Stomach (tissue), 9 donors: ENCODE measurements around the gene NEK10. TPM values are rescaled to one million over a fixed set of nuclear protein-coding genes. Genes with fewer than 3 reads are reported as not detected.
A peak's percentile ranks its signal among the peaks of the same experiment; 100 is the strongest.

Experiments
- DNase-seq, 2 donors: peaks; one replicate each; pipeline versions ENCODE4 v3.0.0 to v3.0.0-alpha.2; 2013 to 2019
- H3K27ac ChIP-seq, 5 donors: fragments of 200-600 bp in 4 of 5; sonication (generic) in 4 of 5; one replicate each; pipeline ENCODE4 v1.5.1; 2013 to 2019; ENCODE audit warnings: mild to moderate bottlenecking in 1 of 5, moderate library complexity in 1 of 5
- H3K27me3 ChIP-seq, 3 donors: fragments of 200-600 bp; sonication (generic); one replicate each; pipeline ENCODE4 v1.5.1; 2017 to 2019; ENCODE audit warnings: mixed run types in 1 of 3
- H3K36me3 ChIP-seq, 4 donors: fragments of 200-600 bp; sonication (generic); 1 replicate in 3 of 4; 2 replicates in 1 of 4; pipeline ENCODE4 v1.5.1; 2016 to 2019
- H3K4me1 ChIP-seq, 4 donors: fragments of 200-600 bp; sonication (generic); one replicate each; pipeline ENCODE4 v1.5.1; 2016 to 2019
- H3K4me3 ChIP-seq, 4 donors: fragments of 200-600 bp; sonication (generic) in 3 of 4; one replicate each; pipeline ENCODE4 v1.5.1; 2016 to 2019; ENCODE audit warnings: mild to moderate bottlenecking in 1 of 4
- H3K9me3 ChIP-seq, 4 donors: fragments of 200-600 bp; sonication (generic); one replicate each; pipeline ENCODE4 v1.5.1; 2016 to 2019
- EP300 ChIP-seq: sonication (generic); formaldehyde crosslinking; IDR thresholded peaks from one replicate; pipeline ENCODE4 v1.6.1; 2017; ENCODE audit warnings: antibody characterized with exemption
- POLR2A ChIP-seq, 4 donors: fragments of 450-650 bp; IDR thresholded peaks; one replicate each; pipeline ENCODE4 v1.6.1; 2016; ENCODE audit warnings: antibody characterized with exemption in 4 of 4, control low read depth in 2 of 4, mild to moderate bottlenecking in 1 of 4, moderate library complexity in 1 of 4
- POLR2AphosphoS5 ChIP-seq, 3 donors: sonication (generic); formaldehyde crosslinking; IDR thresholded peaks; one replicate each; pipeline ENCODE4 v1.6.1; 2016; ENCODE audit warnings: antibody characterized with exemption in 3 of 3
- WGBS, 5 donors: extraction: QIAGEN DNeasy Blood & Tissue Kit in 3 of 5; methylation state at CpG; one replicate each; pipeline versions ENCODE4 v1.1.5 to v1.1.7; 2013 to 2018; 5-methylcytosine and 5-hydroxymethylcytosine counted together
- intact Hi-C: fragments of 100-400 bp; cut with DNase I; formaldehyde crosslinking; loops from one replicate; pipeline ENCODE4 v1.15.1; 2023; ENCODE audit warnings: low total_unique reads
- polyA plus RNA-seq, 3 donors: library from polyadenylated mRNA; stranded (reverse); fragments of 200-250 nt; gene quantifications; one replicate each; pipeline ENCODE4 v1.2.3, GENCODE V29; 2013
- total RNA-seq, 5 donors: library from RNA; depleted of rRNA; stranded (reverse); fragments of >200 nt; gene quantifications; one replicate each; pipeline versions ENCODE4 v1.1.0 to v1.2.3, GENCODE V29; 2014 to 2016
- TF ChIP-seq, protein P1 (sequence below), 7 experiments: fragments of 450-650 bp in 4 of 7; fragments of 200-600 bp in 3 of 7; sonication (generic) in 3 of 7; IDR thresholded peaks; one replicate each; pipeline ENCODE4 v1.5.1; 2016 to 2019; ENCODE audit warnings: antibody characterized with exemption in 7 of 7, control low read depth in 2 of 7, mild to moderate bottlenecking in 1 of 7
- donor health status: healthy with polysubstance abuse.
- donor health status: Bipolar disorder and iron deficiency.
- donor health status: healthy.

NEK10 gene
- total and polyA plus RNA-seq, 8 donors = 0.61 to 14.3 (median 1.2) TPM; not detected in 3

DNA sequence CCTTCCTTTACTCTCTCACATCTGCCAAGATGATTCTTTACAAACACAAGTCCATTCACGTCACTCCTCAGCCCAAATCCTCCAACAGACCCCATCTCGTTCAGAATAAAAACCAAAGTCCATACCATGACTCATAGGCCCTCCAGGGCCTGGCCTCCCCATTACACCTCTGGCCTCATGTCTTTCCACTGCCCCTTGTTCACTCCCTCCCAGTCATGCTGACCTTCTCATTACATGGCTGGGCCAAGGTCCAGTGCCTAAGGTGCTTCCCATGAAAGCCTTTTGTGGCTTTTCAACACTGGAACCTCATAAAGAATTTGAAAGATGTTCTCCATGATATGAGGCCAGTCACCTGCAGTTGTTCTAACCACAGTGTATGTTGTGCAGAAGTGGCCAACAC lies 44.5 kb downstream of the NEK10 start:
- Histone ChIP-seq H3K4me1 (peaks cover 0 to 27% (median 14%) of the 10 kb centered on the region in 4 donors), H3K27me3 (no peaks in the 10 kb centered on the region), H3K4me3 (no peak overlapping the region), H3K36me3 (no peaks in the 10 kb centered on the region), H3K27ac (peak overlapping the region in 1 of 5 donors; percentile 63), H3K9me3 (no peaks in the 10 kb centered on the region)
- no peak for TF ChIP-seq EP300
- no peak for TF ChIP-seq POLR2A (IDR thresholded peaks at IDR 0.05)
- no peak for TF ChIP-seq POLR2AphosphoS5 (IDR thresholded peaks at IDR 0.05)
- TF ChIP-seq, protein P1, sequence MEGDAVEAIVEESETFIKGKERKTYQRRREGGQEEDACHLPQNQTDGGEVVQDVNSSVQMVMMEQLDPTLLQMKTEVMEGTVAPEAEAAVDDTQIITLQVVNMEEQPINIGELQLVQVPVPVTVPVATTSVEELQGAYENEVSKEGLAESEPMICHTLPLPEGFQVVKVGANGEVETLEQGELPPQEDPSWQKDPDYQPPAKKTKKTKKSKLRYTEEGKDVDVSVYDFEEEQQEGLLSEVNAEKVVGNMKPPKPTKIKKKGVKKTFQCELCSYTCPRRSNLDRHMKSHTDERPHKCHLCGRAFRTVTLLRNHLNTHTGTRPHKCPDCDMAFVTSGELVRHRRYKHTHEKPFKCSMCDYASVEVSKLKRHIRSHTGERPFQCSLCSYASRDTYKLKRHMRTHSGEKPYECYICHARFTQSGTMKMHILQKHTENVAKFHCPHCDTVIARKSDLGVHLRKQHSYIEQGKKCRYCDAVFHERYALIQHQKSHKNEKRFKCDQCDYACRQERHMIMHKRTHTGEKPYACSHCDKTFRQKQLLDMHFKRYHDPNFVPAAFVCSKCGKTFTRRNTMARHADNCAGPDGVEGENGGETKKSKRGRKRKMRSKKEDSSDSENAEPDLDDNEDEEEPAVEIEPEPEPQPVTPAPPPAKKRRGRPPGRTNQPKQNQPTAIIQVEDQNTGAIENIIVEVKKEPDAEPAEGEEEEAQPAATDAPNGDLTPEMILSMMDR (IDR thresholded peaks at IDR 0.05) = no peak
- intact Hi-C loops = no loop called here
- DNase-seq = no peak
- WGBS, 5 donors = 62 to 85% (median 79%) methylated on average over 2 of the region's 2 CpGs

DNA sequence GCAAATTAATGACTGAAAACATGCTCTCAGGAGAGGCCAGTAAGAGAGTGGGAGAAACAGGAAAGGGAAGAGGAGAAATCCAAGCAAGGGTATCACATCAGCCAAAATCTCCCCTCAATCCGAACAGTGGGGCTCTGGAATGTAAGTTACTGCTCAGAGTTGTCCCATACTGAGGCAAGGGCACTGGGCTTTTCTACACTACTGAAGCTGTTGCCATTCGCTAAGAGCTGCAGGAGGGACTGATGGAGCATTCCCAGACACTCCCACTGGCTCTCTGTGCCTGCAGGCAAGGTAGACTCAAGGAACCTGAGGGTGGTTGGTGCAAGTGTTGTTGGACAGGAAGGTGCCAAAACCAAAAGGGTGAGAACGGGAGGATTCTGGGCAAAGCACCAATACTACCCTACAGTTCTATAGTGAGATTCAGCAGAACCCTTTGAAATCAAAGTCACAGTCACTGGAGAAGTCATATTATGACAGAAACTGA lies 46.1 kb downstream of the NEK10 start:
- H3K9me3 ChIP-seq = no peaks in the 10 kb centered on the region
- H3K4me3 ChIP-seq = no peak overlapping the region
- H3K27ac ChIP-seq = no peak overlapping the region
- no peaks in the 10 kb centered on the region for H3K27me3 ChIP-seq
- no peaks in the 10 kb centered on the region for H3K36me3 ChIP-seq
- no peak for DNase-seq
- 74 to 85% (median 79%) methylated on average over 3 of the region's 3 CpGs for WGBS, 5 donors
- intact Hi-C loops = no loop called here
- TF ChIP-seq POLR2A (IDR thresholded peaks at IDR 0.05) = no peak
- no peak for TF ChIP-seq POLR2AphosphoS5 (IDR thresholded peaks at IDR 0.05)
- TF ChIP-seq, protein P1 (IDR thresholded peaks at IDR 0.05) = no peak
- no peak for TF ChIP-seq EP300
- peaks cover 0 to 33% (median 14%) of the 10 kb centered on the region in 4 donors for H3K4me1 ChIP-seq

- H3K27ac ChIP-seq = no peak overlapping the region
- DNase-seq = no peak
- H3K27me3 ChIP-seq = no peaks in the 10 kb centered on the region
- peaks cover 0 to 33% (median 14%) of the 10 kb centered on the region in 4 donors for H3K4me1 ChIP-seq
- H3K36me3 ChIP-seq = no peaks in the 10 kb centered on the region
- intact Hi-C loops = no loop called here
- no peak overlapping the region for H3K4me3 ChIP-seq
- TF ChIP-seq EP300 (no peak), POLR2AphosphoS5 (IDR thresholded peaks at IDR 0.05) (no peak), POLR2A (IDR thresholded peaks at IDR 0.05) (no peak)
- TF ChIP-seq, protein P1 (IDR thresholded peaks at IDR 0.05) = no peak
- H3K9me3 ChIP-seq = no peaks in the 10 kb centered on the region
These were observed 46.5 kb downstream of the NEK10 start for GRCh38 chr3:27322634-27323033.

- H3K4me1 ChIP-seq = peaks cover 0 to 24% (median 6%) of the 10 kb centered on the region in 4 donors
- peak overlapping the region in 3 of 5 donors; percentile 39 to 63 (median 44) for H3K27ac ChIP-seq
- TF ChIP-seq POLR2AphosphoS5 (IDR thresholded peaks at IDR 0.05) (peak in 2 of 3 donors; percentile 51 to 84), POLR2A (IDR thresholded peaks at IDR 0.05) (no peak), EP300 (no peak)
- TF ChIP-seq, protein P1 (IDR thresholded peaks at IDR 0.05) = no peak
- WGBS, 5 donors = 42 to 53% (median 45%) methylated on average over 9 of the region's 9 CpGs
- intact Hi-C loops = no loop called here
- no peaks in the 10 kb centered on the region for H3K27me3 ChIP-seq
- no peaks in the 10 kb centered on the region for H3K9me3 ChIP-seq
- peak; percentile 16 to 32 for DNase-seq
- H3K36me3 ChIP-seq = no peaks in the 10 kb centered on the region
- no peak overlapping the region for H3K4me3 ChIP-seq
These were observed 49.2 kb downstream of the NEK10 start for GRCh38 chr3:27319847-27320526.
